DND-41 (cell line): ENCODE data around the gene IL1RAPL2.

ENCODE experiments used
- CTCF ChIP-seq: IDR thresholded peaks from 2 replicates; pipeline ENCODE4 v1.5.1; 2012; ENCODE audit warnings: borderline replicate concordance, low read length, moderate library complexity, mild to moderate bottlenecking; ENCODE audit not compliant: poor library complexity, severe bottlenecking; ENCODE audit errors: extremely low read depth
- EZH2 ChIP-seq: IDR thresholded peaks from 3 replicates; pipeline ENCODE4 v1.6.1; 2012; ENCODE audit warnings: borderline replicate concordance, low read depth, mild to moderate bottlenecking, moderate library complexity, low read length, inconsistent platforms; ENCODE audit not compliant: severe bottlenecking

GRCh38 chrX:104745152-104745551 is 179.2 kb downstream of the IL1RAPL2 start:
- TF ChIP-seq CTCF (no peak), EZH2 (no peak)
